T-helper 17 cell (primary cell): Measurements from ENCODE around the gene SNAP47. TPM values are rescaled to one million over a fixed set of nuclear protein-coding genes. Genes with fewer than 3 reads are reported as not detected.

Experiments used
- ATAC-seq: fragments of 150-1000 bp; cut with Tn5 transposase; 2 replicates; pipeline ENCODE4 v1.10.0; 2021; ENCODE audit warnings: mild to moderate bottlenecking, moderate library complexity
- DNase-seq, 3 donors: peaks; one replicate each; pipeline versions ENCODE4 v3.0.0 to v3.0.0-alpha.2; 2020 to 2021
- H3K9me3 ChIP-seq: one replicate; pipeline ENCODE4 v1.7.0; 2013; ENCODE audit warnings: low read length, mild to moderate bottlenecking; ENCODE audit not compliant: control insufficient read depth, poor library complexity, severe bottlenecking
- H3K27ac Mint-ChIP-seq: one replicate; pipeline ENCODE4 v1.8.0; 2022; ENCODE audit warnings: mild to moderate bottlenecking, moderate library complexity, mixed read lengths
- H3K27me3 Mint-ChIP-seq: one replicate; pipeline ENCODE4 v1.8.0; 2022; ENCODE audit warnings: mixed read lengths
- H3K36me3 Mint-ChIP-seq: one replicate; pipeline ENCODE4 v1.8.0; 2022; ENCODE audit warnings: low read depth, mixed read lengths
- H3K4me1 Mint-ChIP-seq: one replicate; pipeline ENCODE4 v1.8.0; 2022; ENCODE audit warnings: mild to moderate bottlenecking, mixed read lengths
- H3K4me3 Mint-ChIP-seq: one replicate; pipeline ENCODE4 v1.8.0; 2022; ENCODE audit warnings: mild to moderate bottlenecking, moderate library complexity, mixed read lengths
- total RNA-seq, 4 donors: library from RNA in 2 of 4; stranded (reverse) in 2 of 4; gene quantifications; one replicate each; pipeline ENCODE4 v1.2.3 and lab custom pipeline; 2022 to 2026

Gene SNAP47
- total RNA-seq, 2 donors from 2014 or later, result 20.4 to 23.6 TPM

- no peak for ATAC-seq
- Mint-ChIP-seq H3K4me3 (no peak overlapping the region), H3K27me3 (no peaks in the 10 kb centered on the region), H3K4me1 (peaks cover 34% of the 10 kb centered on the region), H3K36me3 (peaks cover 6% of the 10 kb centered on the region), H3K27ac (no peak overlapping the region)
- DNase-seq, result no peak
- H3K9me3 ChIP-seq, result no peaks in the 10 kb centered on the region
Measured at GRCh38 chr1:227770812-227771211, 35.6 kb downstream of the SNAP47 start.

GRCh38 chr1:227771326-227771725 lies 36.1 kb downstream of the SNAP47 start:
- no peak for DNase-seq
- Mint-ChIP-seq H3K27me3 (no peaks in the 10 kb centered on the region), H3K36me3 (peaks cover 6% of the 10 kb centered on the region), H3K4me1 (peaks cover 29% of the 10 kb centered on the region), H3K27ac (no peak overlapping the region), H3K4me3 (no peak overlapping the region)
- H3K9me3 ChIP-seq, result no peaks in the 10 kb centered on the region
- no peak for ATAC-seq

DNA sequence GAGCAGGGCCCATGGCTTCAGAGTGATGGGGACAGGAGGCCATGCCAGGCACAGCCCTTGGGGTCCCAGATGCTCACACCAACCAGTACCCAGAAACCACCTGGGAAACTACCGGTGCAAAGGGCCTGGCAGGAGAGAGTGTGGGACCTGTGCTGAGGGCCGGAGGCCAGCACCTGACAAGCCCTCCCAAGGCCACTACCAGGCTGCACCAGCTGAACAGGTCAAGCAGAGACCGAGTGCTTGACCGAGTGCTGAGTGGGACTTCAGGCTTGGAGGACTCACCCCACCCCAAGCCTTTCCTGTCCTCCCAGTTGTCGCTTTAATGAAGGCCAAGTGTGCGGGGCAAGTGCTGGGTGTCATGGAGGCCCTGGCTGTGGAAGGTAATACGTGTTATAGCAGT lies 36.5 kb downstream of the SNAP47 start:
- Mint-ChIP-seq H3K27ac (no peak overlapping the region), H3K4me3 (no peak overlapping the region), H3K36me3 (peaks cover 6% of the 10 kb centered on the region), H3K4me1 (peaks cover 25% of the 10 kb centered on the region), H3K27me3 (no peaks in the 10 kb centered on the region)
- H3K9me3 ChIP-seq, result no peaks in the 10 kb centered on the region
- no peak for DNase-seq
- ATAC-seq, result no peak

- H3K36me3 Mint-ChIP-seq, result peaks cover 4% of the 10 kb centered on the region
- no peak overlapping the region for H3K27ac Mint-ChIP-seq
- no peaks in the 10 kb centered on the region for H3K9me3 ChIP-seq
- H3K4me3 Mint-ChIP-seq, result peak overlapping the region; percentile 67
- no peaks in the 10 kb centered on the region for H3K27me3 Mint-ChIP-seq
- H3K4me1 Mint-ChIP-seq, result peaks cover 18% of the 10 kb centered on the region
- DNase-seq, result no peak
- no peak for ATAC-seq
Measured at GRCh38 chr1:227773558-227773957, 38.3 kb downstream of the SNAP47 start.

DNA sequence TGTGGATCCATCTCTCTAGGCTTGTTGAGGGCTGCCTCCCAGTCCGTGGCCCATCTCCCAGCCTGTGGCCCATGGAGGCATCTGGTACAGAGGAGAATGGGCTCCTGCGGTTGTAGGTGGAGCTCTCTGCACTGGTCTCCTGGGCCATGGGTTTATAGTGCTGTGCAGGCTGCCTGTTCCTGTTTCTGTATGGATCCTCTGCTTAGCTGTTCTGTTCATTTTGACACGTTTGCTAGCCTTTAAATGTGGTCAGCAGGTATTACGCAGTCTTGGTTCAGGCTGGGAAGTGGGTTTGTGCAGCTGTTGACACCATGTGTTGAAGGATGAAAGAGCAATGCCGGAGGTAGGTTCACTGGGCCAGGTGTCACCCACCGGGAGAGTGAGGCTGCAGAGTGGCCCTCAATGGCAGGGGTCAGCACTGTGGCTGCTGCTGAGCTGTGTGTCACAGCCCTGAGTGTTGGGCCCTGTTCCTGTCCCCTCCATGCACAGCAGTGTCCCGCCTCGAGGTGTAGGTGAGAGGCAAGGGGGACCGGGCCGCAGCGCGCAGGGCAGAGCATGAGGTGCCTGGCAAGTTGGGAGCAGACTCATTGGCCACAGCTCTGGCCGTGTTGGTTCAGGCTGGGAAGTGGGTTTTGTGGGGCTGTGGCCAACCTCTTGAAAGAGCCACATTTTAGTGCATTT lies 39.0 kb downstream of the SNAP47 start:
- peak overlapping the region; percentile 67 for H3K4me3 Mint-ChIP-seq
- peak overlapping the region; percentile 29 for H3K27ac Mint-ChIP-seq
- peaks cover 16% of the 10 kb centered on the region for H3K4me1 Mint-ChIP-seq
- no peaks in the 10 kb centered on the region for H3K9me3 ChIP-seq
- H3K27me3 Mint-ChIP-seq, result no peaks in the 10 kb centered on the region
- ATAC-seq, result peak; percentile 84
- DNase-seq, result no peak
- H3K36me3 Mint-ChIP-seq, result peaks cover 2% of the 10 kb centered on the region

- ATAC-seq, result no peak
- H3K9me3 ChIP-seq, result no peaks in the 10 kb centered on the region
- Mint-ChIP-seq H3K4me3 (no peak overlapping the region), H3K27me3 (no peaks in the 10 kb centered on the region), H3K27ac (peak overlapping the region; percentile 29), H3K36me3 (peaks cover 2% of the 10 kb centered on the region), H3K4me1 (peaks cover 16% of the 10 kb centered on the region)
- DNase-seq, result no peak
Measured at GRCh38 chr1:227774821-227775661, 39.8 kb downstream of the SNAP47 start.

GRCh38 chr1:227775841-227776240 lies 40.6 kb downstream of the SNAP47 start:
- Mint-ChIP-seq H3K36me3 (peaks cover 2% of the 10 kb centered on the region), H3K27me3 (no peaks in the 10 kb centered on the region), H3K4me1 (peaks cover 14% of the 10 kb centered on the region), H3K4me3 (no peak overlapping the region), H3K27ac (no peak overlapping the region)
- no peaks in the 10 kb centered on the region for H3K9me3 ChIP-seq
- DNase-seq (no peak), ATAC-seq (no peak)

- H3K27me3 Mint-ChIP-seq, result no peaks in the 10 kb centered on the region
- peaks cover 2% of the 10 kb centered on the region for H3K36me3 Mint-ChIP-seq
- no peak for DNase-seq
- no peak overlapping the region for H3K4me3 Mint-ChIP-seq
- H3K9me3 ChIP-seq, result no peaks in the 10 kb centered on the region
- no peak for ATAC-seq
- peaks cover 14% of the 10 kb centered on the region for H3K4me1 Mint-ChIP-seq
- no peak overlapping the region for H3K27ac Mint-ChIP-seq
Measured at GRCh38 chr1:227776331-227776771, 41.1 kb downstream of the SNAP47 start.

DNA sequence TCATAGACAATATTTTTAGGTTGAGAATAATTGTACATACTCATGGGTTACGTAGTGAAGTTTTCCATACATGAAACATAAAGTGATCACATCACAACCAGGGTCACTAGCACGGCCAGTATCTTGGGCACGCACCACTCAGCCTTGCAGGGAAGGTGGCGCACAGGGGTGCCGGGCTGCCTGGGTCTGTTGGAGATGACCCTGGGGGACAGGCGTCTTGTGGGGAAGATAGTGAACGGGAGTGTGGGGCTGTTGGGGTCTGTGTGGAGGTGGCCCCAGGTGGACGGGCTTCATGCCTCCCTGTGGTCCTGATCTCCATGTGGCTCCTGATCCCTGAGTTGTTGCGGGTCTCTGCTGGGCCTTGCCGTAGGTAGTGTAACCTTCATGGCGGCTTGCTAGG lies 41.9 kb downstream of the SNAP47 start:
- H3K4me1 Mint-ChIP-seq, result peaks cover 14% of the 10 kb centered on the region
- peaks cover 2% of the 10 kb centered on the region for H3K36me3 Mint-ChIP-seq
- H3K27ac Mint-ChIP-seq, result no peak overlapping the region
- H3K27me3 Mint-ChIP-seq, result no peaks in the 10 kb centered on the region
- DNase-seq, result no peak
- no peak for ATAC-seq
- no peak overlapping the region for H3K4me3 Mint-ChIP-seq
- H3K9me3 ChIP-seq, result no peaks in the 10 kb centered on the region

DNA sequence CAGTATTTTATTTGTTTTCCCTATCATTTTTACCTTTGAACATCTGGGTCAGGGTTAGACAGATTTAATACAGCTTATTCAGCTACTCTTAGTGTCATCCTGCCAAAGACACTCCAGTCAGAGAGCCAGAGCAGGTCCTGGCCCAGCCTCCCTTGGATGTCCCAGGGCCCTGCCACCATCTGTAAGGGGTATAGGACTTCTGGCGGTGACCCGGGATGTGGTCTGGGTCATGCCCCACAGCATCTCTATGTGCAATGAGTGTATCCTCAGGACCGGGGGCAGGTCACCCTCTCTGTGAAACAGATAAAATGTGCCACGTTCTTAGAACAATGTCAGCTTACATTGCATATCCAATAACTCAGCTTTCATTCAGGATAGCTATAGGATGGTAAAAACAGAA lies 42.4 kb downstream of the SNAP47 start:
- H3K27me3 Mint-ChIP-seq, result no peaks in the 10 kb centered on the region
- H3K36me3 Mint-ChIP-seq, result peaks cover 2% of the 10 kb centered on the region
- H3K4me3 Mint-ChIP-seq, result no peak overlapping the region
- H3K9me3 ChIP-seq, result no peaks in the 10 kb centered on the region
- H3K4me1 Mint-ChIP-seq, result peaks cover 13% of the 10 kb centered on the region
- DNase-seq (no peak), ATAC-seq (no peak)
- no peak overlapping the region for H3K27ac Mint-ChIP-seq

GRCh38 chr1:227778401-227778947 lies 43.2 kb downstream of the SNAP47 start:
- H3K4me3 Mint-ChIP-seq, result no peak overlapping the region
- no peak overlapping the region for H3K27ac Mint-ChIP-seq
- DNase-seq, result no peak

GRCh38 chr1:227779021-227779441 lies 43.8 kb downstream of the SNAP47 start:
- no peak overlapping the region for H3K27ac Mint-ChIP-seq
- ATAC-seq (no peak), DNase-seq (no peak)
- H3K4me3 Mint-ChIP-seq, result no peak overlapping the region
- peaks cover 4% of the 10 kb centered on the region for H3K4me1 Mint-ChIP-seq
- no peaks in the 10 kb centered on the region for H3K27me3 Mint-ChIP-seq
- H3K9me3 ChIP-seq, result no peaks in the 10 kb centered on the region
- peaks cover 2% of the 10 kb centered on the region for H3K36me3 Mint-ChIP-seq

More at GRCh38 chr1:227778401-227778947, 43.2 kb downstream of the SNAP47 start:
- ATAC-seq, result no peak
- no peaks in the 10 kb centered on the region for H3K9me3 ChIP-seq
- no peaks in the 10 kb centered on the region for H3K27me3 Mint-ChIP-seq
- H3K4me1 Mint-ChIP-seq, result peaks cover 10% of the 10 kb centered on the region
- H3K36me3 Mint-ChIP-seq, result peaks cover 2% of the 10 kb centered on the region

DNA sequence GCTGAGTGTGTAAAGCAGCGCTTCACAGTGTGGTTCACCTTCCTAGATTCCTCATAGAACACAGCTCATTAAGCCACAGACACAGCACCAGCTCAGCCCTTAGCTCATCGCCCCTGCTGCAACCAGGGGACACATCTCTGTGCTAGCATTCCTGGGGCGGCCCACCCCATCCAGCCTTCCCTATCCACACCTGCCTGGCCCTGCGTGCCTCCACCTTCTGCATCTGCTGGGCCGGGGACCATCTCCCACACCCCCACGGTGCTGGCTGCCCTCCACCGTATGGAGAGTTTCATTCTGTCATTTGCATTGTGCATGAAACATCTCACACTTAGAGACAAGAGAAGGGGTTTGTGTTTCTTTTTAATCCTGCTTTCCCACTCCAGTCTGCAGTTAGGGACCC lies 44.5 kb downstream of the SNAP47 start:
- H3K27me3 Mint-ChIP-seq, result no peaks in the 10 kb centered on the region
- no peak for DNase-seq
- no peaks in the 10 kb centered on the region for H3K4me1 Mint-ChIP-seq
- H3K36me3 Mint-ChIP-seq, result peaks cover 2% of the 10 kb centered on the region
- H3K9me3 ChIP-seq, result no peaks in the 10 kb centered on the region
- no peak overlapping the region for H3K4me3 Mint-ChIP-seq
- no peak for ATAC-seq
- H3K27ac Mint-ChIP-seq, result no peak overlapping the region
